Psoas muscle (tissue), 8 donors: ENCODE results near the gene PLEKHJ1. TPM values are rescaled to one million over a fixed set of nuclear protein-coding genes. Genes with fewer than 3 reads are reported as not detected.

Source experiments
- ATAC-seq, 4 donors: fragments of 200-7000 bp; cut with Tn5 transposase; one replicate each; pipeline ENCODE4 v1.9.1; 2020; ENCODE audit warnings: moderate library complexity in 3 of 4, mild to moderate bottlenecking in 2 of 4
- DNase-seq, 2 donors: peaks; one replicate each; pipeline ENCODE4 v3.0.0-alpha.2; 2020
- H3K27ac ChIP-seq: fragments of 200-600 bp; one replicate; pipeline ENCODE4 v1.8.0; 2022
- H3K27me3 ChIP-seq, 3 donors: fragments of 200-600 bp in 1 of 3; one replicate each; pipeline versions ENCODE4 v1.6.1 to v1.8.0; 2013 to 2022; ENCODE audit warnings: low read length in 2 of 3, mild to moderate bottlenecking in 2 of 3, moderate library complexity in 1 of 3; ENCODE audit not compliant: insufficient read depth in 3 of 3
- H3K36me3 ChIP-seq, 2 donors: fragments of 200-600 bp in 1 of 2; one replicate each; pipeline versions ENCODE4 v1.6.1 to v1.8.0; 2013 to 2022; ENCODE audit warnings: low read depth in 1 of 2, mild to moderate bottlenecking in 1 of 2, moderate library complexity in 1 of 2; ENCODE audit not compliant: insufficient read depth in 1 of 2
- H3K4me1 ChIP-seq: fragments of 200-600 bp; one replicate; pipeline ENCODE4 v1.8.0; 2022
- H3K4me3 ChIP-seq: fragments of 200-600 bp; one replicate; pipeline ENCODE4 v1.8.0; 2022; ENCODE audit warnings: mild to moderate bottlenecking
- H3K9me3 ChIP-seq: fragments of 200-600 bp; one replicate; pipeline ENCODE4 v1.8.0; 2022
- WGBS, 3 donors: extraction: QIAGEN DNeasy Blood & Tissue Kit; methylation state at CpG; one replicate each; pipeline versions ENCODE4 v1.1.6 to v1.1.7; 2013; 5-methylcytosine and 5-hydroxymethylcytosine counted together
- intact Hi-C, 2 donors: fragments of 100-400 bp; cut with DNase I; formaldehyde crosslinking; loops; one replicate each; pipeline versions ENCODE4 v1.11.0 to v1.14.2; 2022
- polyA plus RNA-seq, 3 donors: library from polyadenylated mRNA; stranded (reverse); fragments of 200-250 nt; gene quantifications; one replicate each; pipeline ENCODE4 v1.2.3, GENCODE V29; 2013
- total RNA-seq, 4 donors: library from RNA; stranded (reverse); fragmentation: NEBNext Ultra II Directional in 2 of 4; extraction: Animal tissue kit (Norgen Biotek cat#: 25700) in 2 of 4; gene quantifications; one replicate each; pipeline versions ENCODE4 v1.2.1 to v1.2.4, GENCODE V29; 2021 to 2023
- TF ChIP-seq, protein P1 (sequence below): fragments of 200-600 bp; IDR thresholded peaks from one replicate; pipeline ENCODE4 v1.8.0; 2022; ENCODE audit warnings: antibody characterized with exemption
- donor health status: healthy with polysubstance abuse.
- donor health status: DM: no; HTN: no; CAD: no; lungs with moderate emphysema.
- donor health status: Bipolar disorder and iron deficiency.
- donor health status: healthy.
- donor health status: DM: yes; HTN: yes; CAD: no.
- donor health status: DM: no; HTN: no; CAD: no.
- donor health status: DM: no; HTN: no; CAD: no.
- donor health status: DM: yes; HTN: yes; CAD: no.

The PLEKHJ1 gene
- total and polyA plus RNA-seq, 7 donors, result 54.9 to 146 (median 65.5) TPM

DNA sequence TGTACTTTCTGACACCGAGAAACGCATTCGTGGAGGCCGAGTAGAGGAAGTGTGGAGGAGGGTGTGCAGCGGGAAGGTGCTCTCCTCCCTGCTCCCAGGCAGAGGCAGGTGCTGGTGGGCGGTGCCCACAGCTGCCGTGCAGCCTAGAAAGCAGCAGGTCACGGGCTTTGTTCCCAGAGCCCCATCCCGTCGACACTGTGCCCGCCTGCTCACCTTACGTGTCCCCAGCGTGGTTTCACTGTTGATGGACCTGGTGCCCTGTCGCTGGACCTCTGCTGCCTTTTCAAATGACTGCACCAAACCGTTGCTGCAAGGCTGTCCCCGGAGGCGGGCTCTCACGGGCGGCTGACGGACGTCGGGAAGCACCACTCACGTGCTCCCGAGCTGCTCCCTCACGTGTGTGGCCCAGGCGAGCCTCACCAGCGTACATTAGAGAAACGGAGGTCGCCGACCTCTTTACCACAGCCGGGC lies 20.8 kb downstream of the PLEKHJ1 start:
- TF ChIP-seq, protein P1, sequence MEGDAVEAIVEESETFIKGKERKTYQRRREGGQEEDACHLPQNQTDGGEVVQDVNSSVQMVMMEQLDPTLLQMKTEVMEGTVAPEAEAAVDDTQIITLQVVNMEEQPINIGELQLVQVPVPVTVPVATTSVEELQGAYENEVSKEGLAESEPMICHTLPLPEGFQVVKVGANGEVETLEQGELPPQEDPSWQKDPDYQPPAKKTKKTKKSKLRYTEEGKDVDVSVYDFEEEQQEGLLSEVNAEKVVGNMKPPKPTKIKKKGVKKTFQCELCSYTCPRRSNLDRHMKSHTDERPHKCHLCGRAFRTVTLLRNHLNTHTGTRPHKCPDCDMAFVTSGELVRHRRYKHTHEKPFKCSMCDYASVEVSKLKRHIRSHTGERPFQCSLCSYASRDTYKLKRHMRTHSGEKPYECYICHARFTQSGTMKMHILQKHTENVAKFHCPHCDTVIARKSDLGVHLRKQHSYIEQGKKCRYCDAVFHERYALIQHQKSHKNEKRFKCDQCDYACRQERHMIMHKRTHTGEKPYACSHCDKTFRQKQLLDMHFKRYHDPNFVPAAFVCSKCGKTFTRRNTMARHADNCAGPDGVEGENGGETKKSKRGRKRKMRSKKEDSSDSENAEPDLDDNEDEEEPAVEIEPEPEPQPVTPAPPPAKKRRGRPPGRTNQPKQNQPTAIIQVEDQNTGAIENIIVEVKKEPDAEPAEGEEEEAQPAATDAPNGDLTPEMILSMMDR, result no peak
- ATAC-seq (no peak), DNase-seq (no peak)
- peaks cover 0 to 98% of the 10 kb centered on the region in 2 donors for H3K36me3 ChIP-seq
- no peak overlapping the region for H3K4me3 ChIP-seq
- intact Hi-C loops, result no loop called here
- 83 to 85% (median 84%) methylated on average over 31 of the region's 31 CpGs for WGBS, 3 donors
- H3K27ac ChIP-seq, result no peak overlapping the region
- no peaks in the 10 kb centered on the region for H3K27me3 ChIP-seq
- H3K4me1 ChIP-seq, result no peaks in the 10 kb centered on the region
- H3K9me3 ChIP-seq, result no peaks in the 10 kb centered on the region

DNA sequence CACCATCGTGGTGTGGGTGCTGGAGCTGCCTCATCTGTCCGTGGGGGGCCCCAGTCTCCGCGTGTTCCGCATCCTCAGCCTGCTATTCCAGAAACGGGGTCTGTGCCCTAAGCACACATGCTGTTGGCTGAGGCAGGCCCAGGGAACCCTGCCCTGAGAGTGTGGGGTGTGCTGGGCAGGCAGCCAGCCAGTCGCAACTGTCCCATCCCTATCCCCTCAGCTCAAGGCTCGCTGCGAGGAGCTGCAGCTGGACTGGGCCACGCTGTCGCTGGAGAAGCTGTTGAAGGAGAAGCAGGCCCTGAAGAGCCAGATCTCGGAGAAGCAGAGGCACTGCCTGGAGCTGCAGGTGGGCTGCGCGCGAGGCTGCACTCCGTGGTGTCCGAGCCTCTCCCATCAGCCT lies 21.9 kb downstream of the PLEKHJ1 start:
- H3K4me3 ChIP-seq, result no peak overlapping the region
- peak in 1 of 4 donors; percentile 11 for ATAC-seq
- intact Hi-C loops, result no loop called here

DNA sequence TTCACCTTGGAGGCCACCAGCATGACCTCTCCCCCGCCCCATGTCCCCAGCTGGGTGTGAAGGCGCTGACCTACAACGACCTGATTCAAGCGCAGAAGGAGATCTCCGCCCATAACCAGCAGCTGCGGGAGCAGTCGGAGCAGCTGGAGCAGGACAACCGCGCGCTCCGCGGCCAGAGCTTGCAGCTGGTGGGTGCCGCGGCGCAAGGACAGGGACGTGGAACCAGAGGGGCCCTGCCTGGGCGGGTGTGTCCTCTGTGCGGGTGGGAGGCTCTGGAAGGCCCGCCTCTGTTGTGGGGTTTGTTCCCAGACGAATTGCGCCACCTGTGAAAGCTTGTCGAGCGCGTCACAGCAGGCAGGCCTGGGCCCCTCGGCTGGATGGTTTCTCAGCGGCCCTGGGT lies 22.3 kb downstream of the PLEKHJ1 start:
- Histone ChIP-seq H3K4me3 (no peak overlapping the region), H3K27ac (no peak overlapping the region), H3K36me3 (peaks cover 0 to 92% of the 10 kb centered on the region in 2 donors), H3K27me3 (no peaks in the 10 kb centered on the region), H3K4me1 (no peaks in the 10 kb centered on the region), H3K9me3 (no peaks in the 10 kb centered on the region)
- ATAC-seq (peak; percentile 34 to 51 (median 48)), DNase-seq (peak in 1 of 2 donors; percentile 71)
- TF ChIP-seq, protein P1, result no peak
- WGBS, 3 donors, result 58 to 70% (median 61%) methylated on average over 23 to 26 of the region's 26 CpGs
- intact Hi-C loops, result no loop called here

More for the DNA sequence above, 21.9 kb downstream of the PLEKHJ1 start:
- Histone ChIP-seq H3K36me3 (peaks cover 0 to 95% of the 10 kb centered on the region in 2 donors), H3K4me1 (no peaks in the 10 kb centered on the region), H3K27ac (no peak overlapping the region), H3K9me3 (no peaks in the 10 kb centered on the region), H3K27me3 (no peaks in the 10 kb centered on the region)
- DNase-seq, result no peak
- 63 to 74% (median 66%) methylated on average over 17 of the region's 17 CpGs for WGBS, 3 donors
- TF ChIP-seq, protein P1, result no peak

DNA sequence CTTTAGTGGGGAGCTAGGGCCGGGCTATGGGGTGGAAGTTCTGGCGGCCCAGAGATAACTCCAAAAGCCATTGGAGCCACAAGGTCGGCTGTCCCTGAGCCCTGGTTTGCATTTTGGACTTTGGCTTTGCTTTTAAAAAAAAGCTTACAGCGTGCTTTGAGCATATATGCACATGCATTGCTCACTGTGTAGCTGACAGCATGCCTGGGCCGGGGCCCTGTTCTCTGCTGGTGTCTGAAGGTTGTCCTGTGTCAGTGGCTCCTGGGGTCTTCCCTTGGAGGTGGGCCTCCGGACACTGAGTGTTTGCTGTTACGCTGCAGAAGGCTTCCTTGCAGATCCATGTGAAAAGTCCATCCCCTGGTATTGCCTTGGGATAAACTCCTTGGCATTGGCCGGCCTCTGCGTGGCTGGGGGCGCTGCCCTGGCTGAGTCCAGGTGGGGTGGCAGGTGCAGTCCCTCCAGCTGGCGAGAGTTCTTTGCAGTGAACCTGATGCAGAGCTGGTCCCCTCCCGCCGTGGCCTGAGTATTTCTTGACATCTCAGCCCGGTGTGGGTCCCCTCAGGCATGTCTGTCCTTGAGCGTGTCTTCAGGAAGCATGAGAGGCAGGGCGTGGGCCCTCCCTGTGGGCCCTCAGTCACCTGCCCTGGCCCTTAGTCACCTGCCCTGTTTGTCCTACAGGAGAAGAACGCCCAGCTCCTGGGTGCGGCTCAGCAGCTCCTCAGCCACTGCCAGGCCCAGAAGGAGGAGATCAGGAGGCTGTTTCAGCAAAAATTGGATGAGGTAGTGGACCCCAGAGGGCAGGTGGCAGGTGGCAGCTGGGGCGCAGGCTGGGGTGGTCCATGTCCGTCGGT lies 23.0 kb downstream of the PLEKHJ1 start:
- Histone ChIP-seq H3K27me3 (no peaks in the 10 kb centered on the region), H3K4me1 (no peaks in the 10 kb centered on the region), H3K36me3 (peaks cover 0 to 95% of the 10 kb centered on the region in 2 donors), H3K27ac (no peak overlapping the region), H3K9me3 (no peaks in the 10 kb centered on the region), H3K4me3 (no peak overlapping the region)
- intact Hi-C loops, result no loop called here
- TF ChIP-seq, protein P1, result no peak
- 79 to 87% (median 81%) methylated on average over 21 of the region's 21 CpGs for WGBS, 3 donors
- ATAC-seq (peak in 1 of 4 donors; percentile 3), DNase-seq (no peak)
